ENCODE measurements around the gene SLC7A10. TPM values are rescaled to one million over a fixed set of nuclear protein-coding genes. Genes with fewer than 3 reads are reported as not detected.

The SLC7A10 gene
- total and polyA plus RNA-seq, 8 donors = 0.50 to 1.2 (median 0.96) TPM; not detected in 1

GRCh38 chr19:33177417-33177979, 48.2 kb downstream of the SLC7A10 start:
- intact Hi-C loops (cut with DNase I) = no loop called here
- peak in 1 of 4 donors; percentile 73 for DNase-seq

GRCh38 chr19:33176670-33177416, 48.8 kb downstream of the SLC7A10 start:
- peaks cover 6 to 43% of the 10 kb centered on the region in 2 donors for H3K4me1 ChIP-seq
- H3K27ac ChIP-seq = peak overlapping the region; percentile 91 to 97
- H3K27me3 ChIP-seq = no peaks in the 10 kb centered on the region
- intact Hi-C loops (cut with DNase I) = no loop called here
- TF ChIP-seq CTCF (IDR thresholded peaks at IDR 0.05) = no peak
- H3K36me3 ChIP-seq = no peaks in the 10 kb centered on the region
- peak overlapping the region; percentile 67 to 83 for H3K4me3 ChIP-seq
- DNase-seq (peak; percentile 97 to 99 (median 98)), ATAC-seq (peak; percentile 95)
- no peaks in the 10 kb centered on the region for H3K9me3 ChIP-seq

More at GRCh38 chr19:33177417-33177979, 48.2 kb downstream of the SLC7A10 start:
- no peaks in the 10 kb centered on the region for H3K9me3 ChIP-seq
- peak in 1 of 2 donors; percentile 55 for TF ChIP-seq CTCF (IDR thresholded peaks at IDR 0.05)
- no peaks in the 10 kb centered on the region for H3K36me3 ChIP-seq
- no peaks in the 10 kb centered on the region for H3K27me3 ChIP-seq
- H3K4me3 ChIP-seq = peak overlapping the region; percentile 43 to 83
- peak; percentile 17 for ATAC-seq
- peaks cover 6 to 43% of the 10 kb centered on the region in 2 donors for H3K4me1 ChIP-seq
- peak overlapping the region; percentile 91 to 97 for H3K27ac ChIP-seq

- Histone ChIP-seq H3K4me1 (peaks cover 6 to 43% of the 10 kb centered on the region in 2 donors), H3K36me3 (no peaks in the 10 kb centered on the region), H3K4me3 (peak overlapping the region; percentile 67 to 83), H3K9me3 (no peaks in the 10 kb centered on the region), H3K27ac (peak overlapping the region; percentile 91 to 97), H3K27me3 (no peaks in the 10 kb centered on the region)
- intact Hi-C loops (cut with DNase I) = no loop called here
- no peak for TF ChIP-seq CTCF (IDR thresholded peaks at IDR 0.05)
- ATAC-seq (peak; percentile 2), DNase-seq (peak in 1 of 4 donors; percentile 4)
Measured at GRCh38 chr19:33175886-33176669, 49.6 kb downstream of the SLC7A10 start.

- Histone ChIP-seq H3K27ac (no peak overlapping the region), H3K27me3 (no peaks in the 10 kb centered on the region), H3K36me3 (no peaks in the 10 kb centered on the region), H3K4me1 (peaks cover 6 to 43% of the 10 kb centered on the region in 2 donors), H3K9me3 (no peaks in the 10 kb centered on the region), H3K4me3 (peak overlapping the region in 1 of 2 donors; percentile 83)
- no peak for TF ChIP-seq CTCF (IDR thresholded peaks at IDR 0.05)
- intact Hi-C loops (cut with DNase I) = no loop called here
- ATAC-seq = no peak
- DNase-seq = no peak
Measured at GRCh38 chr19:33175156-33175782, 50.4 kb downstream of the SLC7A10 start.
